ENCODE measurements around the gene HSF4.

DNA sequence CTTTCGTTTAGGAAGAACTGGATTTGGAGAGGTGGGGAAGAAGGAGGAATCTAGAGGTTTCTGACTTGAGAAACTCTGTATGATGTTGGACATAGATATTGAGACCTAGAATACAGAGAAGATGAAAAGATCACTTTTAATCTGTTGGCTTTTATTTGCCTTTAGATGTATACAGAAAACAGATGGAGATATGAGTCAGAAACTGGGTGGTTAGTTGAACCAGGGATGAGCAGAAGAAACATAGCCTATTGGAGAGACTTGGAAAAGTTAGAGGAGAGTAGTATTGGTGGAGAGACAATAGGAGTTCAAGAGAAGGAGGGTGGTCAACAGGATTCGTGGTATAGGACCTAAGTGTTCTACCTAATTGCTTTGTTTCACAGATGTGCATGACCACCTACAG is 49.8 kb upstream of the HSF4 start:
- TF ChIP-seq CTCF (IDR thresholded peaks at IDR 0.05) = no peak
- TF ChIP-seq SP1 (CRISPR knock-in tag; conservative IDR thresholded peaks at IDR 0.05) = no peak
- TF ChIP-seq ATF1 (CRISPR knock-in tag; IDR thresholded peaks at IDR 0.05) = no peak
- TF ChIP-seq ATF3 (CRISPR knock-in tag; conservative IDR thresholded peaks at IDR 0.05) = no peak
- TF ChIP-seq JUN (CRISPR knock-in tag; IDR thresholded peaks at IDR 0.05) = no peak
- TF ChIP-seq ZNF423 (CRISPR knock-in tag; IDR thresholded peaks at IDR 0.05) = no peak
- no peak for TF ChIP-seq HMGXB4 (CRISPR knock-in tag; IDR thresholded peaks at IDR 0.05)
- TF ChIP-seq, protein P1, sequence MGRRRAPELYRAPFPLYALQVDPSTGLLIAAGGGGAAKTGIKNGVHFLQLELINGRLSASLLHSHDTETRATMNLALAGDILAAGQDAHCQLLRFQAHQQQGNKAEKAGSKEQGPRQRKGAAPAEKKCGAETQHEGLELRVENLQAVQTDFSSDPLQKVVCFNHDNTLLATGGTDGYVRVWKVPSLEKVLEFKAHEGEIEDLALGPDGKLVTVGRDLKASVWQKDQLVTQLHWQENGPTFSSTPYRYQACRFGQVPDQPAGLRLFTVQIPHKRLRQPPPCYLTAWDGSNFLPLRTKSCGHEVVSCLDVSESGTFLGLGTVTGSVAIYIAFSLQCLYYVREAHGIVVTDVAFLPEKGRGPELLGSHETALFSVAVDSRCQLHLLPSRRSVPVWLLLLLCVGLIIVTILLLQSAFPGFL (CRISPR knock-in tag; IDR thresholded peaks at IDR 0.05; ENCODE audit: borderline replicate concordance) = no peak
- TF ChIP-seq HMGA2 (CRISPR knock-in tag; IDR thresholded peaks at IDR 0.05) = no peak
- TF ChIP-seq MAX (CRISPR knock-in tag; IDR thresholded peaks at IDR 0.05) = no peak
- TF ChIP-seq ESRRA (CRISPR knock-in tag; IDR thresholded peaks at IDR 0.05; ENCODE audit: borderline replicate concordance) = no peak
- TF ChIP-seq USF2 (CRISPR knock-in tag; IDR thresholded peaks at IDR 0.05) = no peak
